ENCODE results near the gene LCAT.

Gene LCAT, protein sequence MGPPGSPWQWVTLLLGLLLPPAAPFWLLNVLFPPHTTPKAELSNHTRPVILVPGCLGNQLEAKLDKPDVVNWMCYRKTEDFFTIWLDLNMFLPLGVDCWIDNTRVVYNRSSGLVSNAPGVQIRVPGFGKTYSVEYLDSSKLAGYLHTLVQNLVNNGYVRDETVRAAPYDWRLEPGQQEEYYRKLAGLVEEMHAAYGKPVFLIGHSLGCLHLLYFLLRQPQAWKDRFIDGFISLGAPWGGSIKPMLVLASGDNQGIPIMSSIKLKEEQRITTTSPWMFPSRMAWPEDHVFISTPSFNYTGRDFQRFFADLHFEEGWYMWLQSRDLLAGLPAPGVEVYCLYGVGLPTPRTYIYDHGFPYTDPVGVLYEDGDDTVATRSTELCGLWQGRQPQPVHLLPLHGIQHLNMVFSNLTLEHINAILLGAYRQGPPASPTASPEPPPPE

DNA sequence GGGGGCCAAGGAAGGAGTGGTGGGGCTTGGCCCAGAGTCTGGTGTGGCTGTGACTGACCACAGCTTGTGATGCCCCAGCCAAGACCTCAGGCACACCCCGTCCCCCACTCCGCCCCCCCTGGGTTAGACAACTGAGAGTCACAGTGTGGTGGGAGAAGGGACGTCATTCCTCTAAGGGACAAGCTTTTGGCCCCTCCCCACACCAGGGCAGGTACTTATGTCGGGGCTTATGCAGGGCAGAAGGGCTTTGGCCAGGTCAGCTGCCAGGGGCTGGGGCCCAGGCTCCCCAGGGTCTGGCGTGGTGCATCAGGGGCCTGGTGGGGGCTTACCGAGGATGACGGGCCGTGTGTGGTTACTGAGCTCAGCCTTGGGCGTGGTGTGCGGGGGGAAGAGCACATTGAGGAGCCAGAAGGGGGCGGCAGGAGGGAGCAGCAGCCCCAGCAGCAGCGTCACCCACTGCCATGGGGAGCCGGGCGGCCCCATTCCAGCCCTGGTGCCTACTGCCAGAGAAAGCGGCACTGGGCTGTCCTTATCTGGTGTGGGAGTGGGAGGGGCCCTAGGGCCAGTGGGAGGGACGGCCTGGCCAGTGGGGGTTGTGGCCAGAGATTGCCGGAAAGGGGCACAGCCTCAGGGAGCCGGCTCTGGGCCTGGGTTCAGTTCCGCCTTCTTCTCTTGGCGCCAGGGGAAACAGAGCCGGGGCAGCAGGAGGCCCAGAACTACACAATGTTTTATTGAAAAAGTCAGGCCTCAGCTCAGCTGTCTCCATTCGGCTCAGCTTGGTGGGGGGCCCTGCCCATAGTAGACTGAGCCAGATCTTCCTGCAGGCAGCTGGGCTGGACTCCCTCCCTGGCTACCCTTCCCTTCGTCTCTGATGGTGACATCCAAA lies at the start of gene LCAT:
LCAT (minus strand) TSS at position 502 of the 886 bp plus-strand sequence; CDS start at position 483, 19 bp downstream.
- DNase-seq (ENCODE audit: low read depth, low spot score) = no peak
- H3K36me3 ChIP-seq (ENCODE audit: insufficient read depth, low read length) = no peaks in the 10 kb centered on the region
- no peaks in the 10 kb centered on the region for H3K9me3 ChIP-seq (ENCODE audit: low read depth, low read length)
- H3K27ac ChIP-seq = no peak within 1 kb of the TSS
- H3K4me3 ChIP-seq = no peak within 1 kb of the TSS
- TF ChIP-seq POLR2AphosphoS5 (IDR thresholded peaks at IDR 0.05; ENCODE audit: borderline replicate concordance, low read depth, low read length) (no peak), FOXP2 (optimal IDR thresholded peaks at IDR 0.05; ENCODE audit: control extremely low read depth, extremely low read length, insufficient read depth) (no peak), EZH2 (IDR thresholded peaks at IDR 0.05) (no peak)
- no peak within 1 kb of the TSS for H3K9ac ChIP-seq (ENCODE audit: insufficient read length)

DNA sequence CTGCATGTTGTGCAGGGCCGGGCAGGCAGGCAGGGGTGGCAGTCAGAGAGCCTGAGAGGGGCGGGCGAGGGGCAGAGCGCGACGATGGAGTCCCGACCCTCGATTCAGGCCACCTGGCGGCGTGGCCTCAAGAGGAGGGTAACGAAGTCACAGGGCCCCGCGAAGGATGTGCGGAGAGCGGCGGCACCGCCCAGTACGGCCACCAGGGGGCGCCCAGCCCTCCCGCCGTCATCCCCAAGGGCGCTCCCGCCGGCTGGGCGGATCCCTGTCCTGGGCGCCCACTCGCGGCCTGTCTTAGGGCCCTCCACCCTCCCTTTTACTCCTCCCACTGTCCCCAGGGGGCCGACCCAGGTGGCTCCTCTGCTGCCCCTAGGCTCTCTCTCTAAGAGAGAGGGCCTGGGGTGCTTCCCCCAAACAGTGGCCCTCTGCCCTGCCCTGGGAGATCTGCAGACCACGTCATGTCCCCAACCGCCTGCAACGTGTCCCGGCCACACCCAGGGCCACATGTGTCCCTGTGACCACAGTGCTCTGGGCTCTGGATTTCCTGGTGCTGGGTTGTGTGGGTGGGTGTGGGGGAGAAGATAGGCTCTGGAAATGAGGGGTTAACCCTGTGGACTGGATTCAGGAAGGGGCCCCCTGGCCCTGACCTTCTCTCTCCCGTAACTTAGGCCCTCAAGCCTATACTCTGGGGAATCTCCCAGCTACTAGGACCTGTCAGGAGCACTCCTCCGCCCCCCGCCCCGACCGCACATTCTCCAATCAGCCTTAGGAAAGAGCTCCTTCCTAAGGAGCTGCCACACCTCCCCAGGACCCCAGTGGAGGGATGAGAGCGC lies 49.5 kb upstream of the LCAT start:
- Histone ChIP-seq H3K4me3 (no peak overlapping the region), H3K9me3 (ENCODE audit: low read depth, low read length) (no peaks in the 10 kb centered on the region), H3K9ac (ENCODE audit: insufficient read length) (no peak overlapping the region), H3K36me3 (ENCODE audit: insufficient read depth, low read length) (no peaks in the 10 kb centered on the region), H3K27ac (no peak overlapping the region)
- no peak for DNase-seq (ENCODE audit: low read depth, low spot score)
- TF ChIP-seq POLR2AphosphoS5 (IDR thresholded peaks at IDR 0.05; ENCODE audit: borderline replicate concordance, low read depth, low read length) = no peak
- no peak for TF ChIP-seq FOXP2 (optimal IDR thresholded peaks at IDR 0.05; ENCODE audit: control extremely low read depth, extremely low read length, insufficient read depth)
- no peak for TF ChIP-seq EZH2 (IDR thresholded peaks at IDR 0.05)

DNA sequence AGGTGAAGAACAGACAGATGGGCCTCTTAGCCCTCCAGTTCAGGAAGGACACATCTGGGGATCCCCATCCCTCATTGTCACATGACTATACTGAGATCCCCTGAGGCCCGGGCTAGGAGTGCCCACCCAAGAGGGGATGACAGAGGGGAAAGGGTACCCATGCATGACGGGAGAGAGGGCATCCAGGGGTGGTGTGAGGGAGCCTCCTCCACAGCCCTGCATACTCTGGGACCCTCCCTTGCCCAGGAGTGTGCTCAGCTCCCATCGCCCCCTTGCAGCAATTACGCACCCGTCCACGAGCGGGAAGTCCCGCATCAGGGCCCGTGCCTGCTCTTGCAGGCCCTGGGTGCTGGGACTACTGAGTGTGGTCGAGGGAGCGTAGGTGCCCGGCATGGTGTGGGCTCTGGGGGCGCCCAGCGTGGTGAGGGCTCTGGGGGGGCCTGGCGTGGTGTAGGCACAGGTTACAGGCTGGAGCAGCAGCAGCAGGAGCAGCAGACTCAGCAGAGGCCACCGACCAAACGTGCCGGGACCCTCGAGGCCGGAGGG lies 48.8 kb upstream of the LCAT start:
- Histone ChIP-seq H3K4me3 (no peak overlapping the region), H3K9ac (ENCODE audit: insufficient read length) (no peak overlapping the region), H3K36me3 (ENCODE audit: insufficient read depth, low read length) (no peaks in the 10 kb centered on the region), H3K9me3 (ENCODE audit: low read depth, low read length) (no peaks in the 10 kb centered on the region), H3K27ac (no peak overlapping the region)
- no peak for TF ChIP-seq EZH2 (IDR thresholded peaks at IDR 0.05)
- no peak for TF ChIP-seq POLR2AphosphoS5 (IDR thresholded peaks at IDR 0.05; ENCODE audit: borderline replicate concordance, low read depth, low read length)
- no peak for TF ChIP-seq FOXP2 (optimal IDR thresholded peaks at IDR 0.05; ENCODE audit: control extremely low read depth, extremely low read length, insufficient read depth)
- no peak for DNase-seq (ENCODE audit: low read depth, low spot score)

DNA sequence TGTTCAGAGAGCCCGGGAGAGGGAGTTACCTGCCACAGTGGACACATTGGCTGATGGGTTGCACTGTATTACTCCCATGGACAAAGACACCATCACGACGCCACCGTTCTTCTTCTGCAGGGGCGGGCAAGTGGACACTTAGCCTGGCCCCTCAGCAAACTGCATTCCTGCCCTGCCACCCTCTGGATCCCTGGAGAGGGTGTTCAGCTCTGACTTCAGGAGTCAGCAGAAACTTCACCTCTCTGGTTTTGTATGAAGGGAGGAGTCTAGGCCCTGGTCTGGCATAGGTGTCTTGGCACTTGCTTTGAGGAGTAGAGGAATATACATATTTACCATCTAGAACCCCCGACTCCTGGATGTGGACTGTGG lies 46.1 kb upstream of the LCAT start:
- no peak for DNase-seq (ENCODE audit: low read depth, low spot score)
- no peaks in the 10 kb centered on the region for H3K9me3 ChIP-seq (ENCODE audit: low read depth, low read length)
- H3K27ac ChIP-seq = no peak overlapping the region
- TF ChIP-seq POLR2AphosphoS5 (IDR thresholded peaks at IDR 0.05; ENCODE audit: borderline replicate concordance, low read depth, low read length) = no peak
- TF ChIP-seq FOXP2 (optimal IDR thresholded peaks at IDR 0.05; ENCODE audit: control extremely low read depth, extremely low read length, insufficient read depth) = no peak
- TF ChIP-seq EZH2 (IDR thresholded peaks at IDR 0.05) = no peak
- no peak overlapping the region for H3K4me3 ChIP-seq
- no peak overlapping the region for H3K9ac ChIP-seq (ENCODE audit: insufficient read length)
- H3K36me3 ChIP-seq (ENCODE audit: insufficient read depth, low read length) = no peaks in the 10 kb centered on the region

DNA sequence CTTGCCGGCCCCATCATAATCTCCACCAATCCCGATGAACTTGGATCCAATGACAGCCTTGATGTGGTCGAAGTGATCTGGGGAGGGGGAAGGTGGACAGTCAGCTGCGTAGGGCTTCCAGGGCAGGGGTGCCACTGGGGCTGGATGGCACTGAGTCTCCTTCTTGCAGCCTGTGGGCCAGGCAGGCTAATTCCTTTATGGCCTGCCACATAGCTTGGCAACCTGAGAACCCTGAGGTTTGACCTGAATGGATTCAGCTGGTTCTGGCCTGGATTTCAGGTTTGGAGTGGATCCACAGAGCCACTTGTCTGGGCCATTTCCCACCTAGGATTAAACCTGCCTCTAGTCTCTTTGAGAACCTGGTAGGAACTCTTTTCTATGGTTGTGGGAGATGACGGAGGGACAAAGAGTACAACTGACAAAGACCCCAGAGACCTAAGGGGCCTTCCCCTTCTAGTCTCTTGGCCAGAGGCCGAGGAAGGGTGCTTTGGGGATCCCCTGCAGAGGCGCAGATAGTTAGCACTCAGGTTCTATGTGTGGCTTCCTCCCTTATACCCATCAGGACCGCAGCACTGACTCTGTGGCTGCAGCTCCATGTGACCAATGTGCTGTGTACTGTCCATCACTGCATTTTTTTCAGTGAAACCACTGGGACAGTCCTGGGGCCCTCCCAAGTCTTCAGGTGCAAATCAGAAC lies 45.5 kb upstream of the LCAT start:
- H3K9ac ChIP-seq (ENCODE audit: insufficient read length) = no peak overlapping the region
- TF ChIP-seq FOXP2 (optimal IDR thresholded peaks at IDR 0.05; ENCODE audit: control extremely low read depth, extremely low read length, insufficient read depth) (no peak), EZH2 (IDR thresholded peaks at IDR 0.05) (no peak), POLR2AphosphoS5 (IDR thresholded peaks at IDR 0.05; ENCODE audit: borderline replicate concordance, low read depth, low read length) (no peak)

DNA sequence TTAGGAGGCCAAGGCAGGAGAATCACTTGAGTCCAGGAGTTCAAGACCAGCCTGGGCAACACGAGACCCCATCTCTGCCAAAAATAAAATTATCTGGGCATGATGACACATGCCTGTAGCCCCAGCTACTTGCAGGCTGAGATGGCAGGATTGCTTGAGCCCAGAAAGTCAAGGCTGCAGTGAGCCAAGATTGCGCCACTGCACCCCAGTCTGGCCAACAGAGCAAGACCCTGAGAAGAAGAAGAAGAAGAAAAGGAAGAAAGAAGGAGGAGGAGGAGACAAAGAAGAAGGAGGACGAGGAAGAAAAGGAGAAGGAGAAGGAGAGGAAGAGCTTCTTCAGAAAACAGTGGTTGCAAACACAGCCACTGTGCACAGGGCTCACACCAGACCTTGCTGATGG lies 44.8 kb upstream of the LCAT start:
- Histone ChIP-seq H3K9ac (ENCODE audit: insufficient read length) (no peak overlapping the region), H3K9me3 (ENCODE audit: low read depth, low read length) (no peaks in the 10 kb centered on the region), H3K27ac (no peak overlapping the region), H3K4me3 (no peak overlapping the region), H3K36me3 (ENCODE audit: insufficient read depth, low read length) (no peaks in the 10 kb centered on the region)
- no peak for TF ChIP-seq FOXP2 (optimal IDR thresholded peaks at IDR 0.05; ENCODE audit: control extremely low read depth, extremely low read length, insufficient read depth)
- TF ChIP-seq EZH2 (IDR thresholded peaks at IDR 0.05) = no peak
- no peak for TF ChIP-seq POLR2AphosphoS5 (IDR thresholded peaks at IDR 0.05; ENCODE audit: borderline replicate concordance, low read depth, low read length)
- DNase-seq (ENCODE audit: low read depth, low spot score) = no peak

More for the DNA sequence above, 45.5 kb upstream of the LCAT start:
- Histone ChIP-seq H3K27ac (no peak overlapping the region), H3K36me3 (ENCODE audit: insufficient read depth, low read length) (no peaks in the 10 kb centered on the region), H3K9me3 (ENCODE audit: low read depth, low read length) (no peaks in the 10 kb centered on the region), H3K4me3 (no peak overlapping the region)
- no peak for DNase-seq (ENCODE audit: low read depth, low spot score)

DNA sequence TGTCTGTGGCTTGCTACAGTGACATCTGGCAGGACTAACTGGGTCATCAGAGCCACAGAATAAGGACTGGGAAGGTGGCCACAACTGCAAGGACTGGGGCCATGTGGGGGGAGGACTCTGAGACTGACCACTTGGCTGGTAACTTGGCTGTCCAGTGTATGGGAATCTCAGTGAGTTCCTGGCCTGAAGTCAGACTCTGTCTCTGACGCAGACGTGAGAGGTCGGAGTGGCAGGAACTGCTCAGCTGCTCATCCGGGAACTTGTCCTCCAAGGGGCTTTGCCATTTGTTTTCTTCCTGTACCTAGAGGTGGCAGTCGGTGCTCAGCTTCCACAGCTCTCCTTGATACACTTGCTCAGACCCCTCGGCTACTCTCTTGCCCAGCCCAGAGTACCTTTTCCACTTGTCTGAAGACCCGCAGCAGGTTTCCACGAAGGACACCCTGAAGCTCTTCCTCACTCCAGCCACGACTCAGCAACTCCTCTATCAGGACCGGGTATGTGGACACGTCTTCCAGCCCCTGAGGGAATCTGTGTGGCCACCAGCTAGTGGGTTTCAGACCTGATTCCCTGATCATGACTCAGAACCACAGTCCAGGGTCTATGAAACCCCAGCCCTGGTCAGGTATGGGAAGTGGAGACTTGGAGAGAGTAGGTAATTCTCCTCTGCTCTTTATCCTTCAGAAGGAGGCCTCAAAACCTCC lies 43.7 kb upstream of the LCAT start:
- H3K36me3 ChIP-seq (ENCODE audit: insufficient read depth, low read length) = no peaks in the 10 kb centered on the region
- no peak for DNase-seq (ENCODE audit: low read depth, low spot score)
- no peak for TF ChIP-seq FOXP2 (optimal IDR thresholded peaks at IDR 0.05; ENCODE audit: control extremely low read depth, extremely low read length, insufficient read depth)
- TF ChIP-seq EZH2 (IDR thresholded peaks at IDR 0.05) = no peak
- H3K9ac ChIP-seq (ENCODE audit: insufficient read length) = no peak overlapping the region
- no peaks in the 10 kb centered on the region for H3K9me3 ChIP-seq (ENCODE audit: low read depth, low read length)
- no peak overlapping the region for H3K4me3 ChIP-seq
- H3K27ac ChIP-seq = no peak overlapping the region
